Activated T-helper 17 cell treated with anti-CD3 and anti-CD28 coated beads, Interleukin-2, amount 50 U/mL, for 72 hours (primary cell): ENCODE measurements around the gene SFR1. TPM values are rescaled to one million over a fixed set of nuclear protein-coding genes. Genes with fewer than 3 reads are reported as not detected.

Experiments
- ATAC-seq: fragments of 150-1000 bp; cut with Tn5 transposase; replicated peaks from 2 replicates; pipeline ENCODE4 v1.10.0; 2021; ENCODE audit warnings: mild to moderate bottlenecking, moderate library complexity
- H3K27ac Mint-ChIP-seq: one replicate; pipeline ENCODE4 v1.8.0; 2022; ENCODE audit warnings: mixed read lengths
- H3K27me3 Mint-ChIP-seq: one replicate; pipeline ENCODE4 v1.8.0; 2022; ENCODE audit warnings: mixed read lengths
- H3K36me3 Mint-ChIP-seq: one replicate; pipeline ENCODE4 v1.8.0; 2022; ENCODE audit warnings: low read depth, mild to moderate bottlenecking, mixed read lengths
- H3K4me1 Mint-ChIP-seq: one replicate; pipeline ENCODE4 v1.8.0; 2022; ENCODE audit warnings: mixed read lengths
- H3K4me3 Mint-ChIP-seq: one replicate; pipeline ENCODE4 v1.8.0; 2022; ENCODE audit warnings: mild to moderate bottlenecking, mixed read lengths
- H3K9me3 Mint-ChIP-seq: one replicate; pipeline ENCODE4 v1.8.0; 2022; ENCODE audit warnings: mixed read lengths
- total RNA-seq, 2 donors: library from RNA; stranded (reverse); gene quantifications; one replicate each; pipeline ENCODE4 v1.2.3, GENCODE V29; 2022

SFR1 gene
- total RNA-seq, 2 donors from 2014 or later, result 12.4 to 14.3 TPM

GRCh38 chr10:104096692-104097091, 25.3 kb upstream of the SFR1 start:
- no peak for ATAC-seq
- H3K9me3 Mint-ChIP-seq, result no peaks in the 10 kb centered on the region
- H3K36me3 Mint-ChIP-seq, result no peaks in the 10 kb centered on the region
- no peaks in the 10 kb centered on the region for H3K27me3 Mint-ChIP-seq
- H3K4me1 Mint-ChIP-seq, result no peaks in the 10 kb centered on the region
- no peak overlapping the region for H3K27ac Mint-ChIP-seq
- H3K4me3 Mint-ChIP-seq, result no peak overlapping the region

GRCh38 chr10:104098358-104098925, 23.5 kb upstream of the SFR1 start:
- Mint-ChIP-seq H3K4me1 (no peaks in the 10 kb centered on the region), H3K27me3 (no peaks in the 10 kb centered on the region), H3K27ac (no peak overlapping the region), H3K36me3 (no peaks in the 10 kb centered on the region), H3K9me3 (no peaks in the 10 kb centered on the region), H3K4me3 (no peak overlapping the region)
- ATAC-seq, result no peak

- no peak for ATAC-seq
- no peak overlapping the region for H3K4me3 Mint-ChIP-seq
These were observed 22.7 kb upstream of the SFR1 start for GRCh38 chr10:104099269-104099668.

GRCh38 chr10:104099941-104100340, 22.0 kb upstream of the SFR1 start:
- no peak overlapping the region for H3K4me3 Mint-ChIP-seq
- no peak overlapping the region for H3K27ac Mint-ChIP-seq
- H3K9me3 Mint-ChIP-seq, result no peaks in the 10 kb centered on the region
- no peaks in the 10 kb centered on the region for H3K36me3 Mint-ChIP-seq
- no peak for ATAC-seq
- H3K27me3 Mint-ChIP-seq, result no peaks in the 10 kb centered on the region
- H3K4me1 Mint-ChIP-seq, result peaks cover 2% of the 10 kb centered on the region

More at GRCh38 chr10:104099269-104099668, 22.7 kb upstream of the SFR1 start:
- Mint-ChIP-seq H3K36me3 (no peaks in the 10 kb centered on the region), H3K27me3 (no peaks in the 10 kb centered on the region), H3K4me1 (no peaks in the 10 kb centered on the region), H3K9me3 (no peaks in the 10 kb centered on the region), H3K27ac (no peak overlapping the region)

GRCh38 chr10:104100795-104101194, 21.2 kb upstream of the SFR1 start:
- ATAC-seq, result no peak
- no peak overlapping the region for H3K27ac Mint-ChIP-seq
- H3K4me3 Mint-ChIP-seq, result no peak overlapping the region
- H3K36me3 Mint-ChIP-seq, result no peaks in the 10 kb centered on the region
- no peaks in the 10 kb centered on the region for H3K27me3 Mint-ChIP-seq
- peaks cover 3% of the 10 kb centered on the region for H3K4me1 Mint-ChIP-seq
- no peaks in the 10 kb centered on the region for H3K9me3 Mint-ChIP-seq

- no peak for ATAC-seq
- H3K27ac Mint-ChIP-seq, result no peak overlapping the region
- no peaks in the 10 kb centered on the region for H3K9me3 Mint-ChIP-seq
- no peak overlapping the region for H3K4me3 Mint-ChIP-seq
- H3K36me3 Mint-ChIP-seq, result no peaks in the 10 kb centered on the region
- H3K27me3 Mint-ChIP-seq, result no peaks in the 10 kb centered on the region
- peaks cover 3% of the 10 kb centered on the region for H3K4me1 Mint-ChIP-seq
These were observed 20.1 kb upstream of the SFR1 start for GRCh38 chr10:104101902-104102301.

GRCh38 chr10:104103956-104104355, 18.0 kb upstream of the SFR1 start:
- H3K9me3 Mint-ChIP-seq, result no peaks in the 10 kb centered on the region
- no peaks in the 10 kb centered on the region for H3K27me3 Mint-ChIP-seq
- H3K4me1 Mint-ChIP-seq, result peaks cover 3% of the 10 kb centered on the region
- peak; percentile 21 for ATAC-seq
- no peak overlapping the region for H3K27ac Mint-ChIP-seq
- no peaks in the 10 kb centered on the region for H3K36me3 Mint-ChIP-seq
- H3K4me3 Mint-ChIP-seq, result no peak overlapping the region

- H3K9me3 Mint-ChIP-seq, result no peaks in the 10 kb centered on the region
- H3K27me3 Mint-ChIP-seq, result no peaks in the 10 kb centered on the region
- no peak for ATAC-seq
- no peak overlapping the region for H3K4me3 Mint-ChIP-seq
- H3K36me3 Mint-ChIP-seq, result no peaks in the 10 kb centered on the region
- H3K27ac Mint-ChIP-seq, result no peak overlapping the region
- peaks cover 3% of the 10 kb centered on the region for H3K4me1 Mint-ChIP-seq
These were observed 17.6 kb upstream of the SFR1 start for GRCh38 chr10:104104418-104104817.

- H3K4me1 Mint-ChIP-seq, result peaks cover 7% of the 10 kb centered on the region
- no peaks in the 10 kb centered on the region for H3K9me3 Mint-ChIP-seq
- no peaks in the 10 kb centered on the region for H3K27me3 Mint-ChIP-seq
- H3K4me3 Mint-ChIP-seq, result no peak overlapping the region
- H3K36me3 Mint-ChIP-seq, result no peaks in the 10 kb centered on the region
- ATAC-seq, result peak; percentile 72
- H3K27ac Mint-ChIP-seq, result no peak overlapping the region
These were observed 17.0 kb upstream of the SFR1 start for GRCh38 chr10:104104926-104105325.

- Mint-ChIP-seq H3K27ac (peak overlapping the region; percentile 36), H3K36me3 (no peaks in the 10 kb centered on the region)
- ATAC-seq, result peak; percentile 99
These were observed 11.9 kb upstream of the SFR1 start for GRCh38 chr10:104109908-104110662.

GRCh38 chr10:104113376-104113956, 8.5 kb upstream of the SFR1 start:
- ATAC-seq, result no peak
- Mint-ChIP-seq H3K4me1 (peaks cover 6% of the 10 kb centered on the region), H3K27me3 (peaks cover 9% of the 10 kb centered on the region), H3K9me3 (no peaks in the 10 kb centered on the region), H3K36me3 (no peaks in the 10 kb centered on the region), H3K4me3 (no peak overlapping the region), H3K27ac (no peak overlapping the region)

More at GRCh38 chr10:104109908-104110662, 11.9 kb upstream of the SFR1 start:
- H3K27me3 Mint-ChIP-seq, result peaks cover 9% of the 10 kb centered on the region
- no peaks in the 10 kb centered on the region for H3K9me3 Mint-ChIP-seq
- no peak overlapping the region for H3K4me3 Mint-ChIP-seq
- peaks cover 6% of the 10 kb centered on the region for H3K4me1 Mint-ChIP-seq

GRCh38 chr10:104117839-104118323, 4.1 kb upstream of the SFR1 start:
- Mint-ChIP-seq H3K27ac (no peak overlapping the region), H3K27me3 (no peaks in the 10 kb centered on the region), H3K4me1 (peaks cover 16% of the 10 kb centered on the region), H3K4me3 (no peak overlapping the region), H3K9me3 (no peaks in the 10 kb centered on the region), H3K36me3 (no peaks in the 10 kb centered on the region)
- ATAC-seq, result no peak

GRCh38 chr10:104119996-104120395, 2.0 kb upstream of the SFR1 start:
- Mint-ChIP-seq H3K27me3 (no peaks in the 10 kb centered on the region), H3K36me3 (peaks cover 15% of the 10 kb centered on the region), H3K4me3 (peak overlapping the region; percentile 91), H3K9me3 (no peaks in the 10 kb centered on the region), H3K27ac (peak overlapping the region; percentile 99), H3K4me1 (peaks cover 21% of the 10 kb centered on the region)
- ATAC-seq, result no peak

- Mint-ChIP-seq H3K4me3 (peak overlapping the region; percentile 91), H3K27me3 (no peaks in the 10 kb centered on the region), H3K4me1 (peaks cover 21% of the 10 kb centered on the region), H3K36me3 (peaks cover 20% of the 10 kb centered on the region), H3K9me3 (no peaks in the 10 kb centered on the region), H3K27ac (peak overlapping the region; percentile 99)
- no peak for ATAC-seq
These were observed 1.5 kb upstream of the SFR1 start for GRCh38 chr10:104120512-104120902.
